IMR-90 (cell line): Measurements from ENCODE around the gene PSMG1. TPM values are rescaled to one million over a fixed set of nuclear protein-coding genes. Genes with fewer than 3 reads are reported as not detected.

Source experiments
- ATAC-seq: fragments of 200-7000 bp; cut with Tn5 transposase; 2 replicates; pipeline ENCODE4 v1.9.1; 2020; ENCODE audit warnings: low read depth, mild to moderate bottlenecking, moderate library complexity
- BruUV-seq: library from RNA; stranded (reverse); fragments of 400-500 nt; replicated peaks from 2 replicates; lab custom pipeline; 2021; lab: Mats Ljungman, UMichigan
- CTCF ChIA-PET: fragments of 300-600 bp; formaldehyde crosslinking; extraction: SDS; loops from one replicate; lab custom pipeline; 2021; ENCODE audit warnings: antibody characterized with exemption; lab: Yijun Ruan, JAX
- POLR2A ChIA-PET: fragments of 300-600 bp; sonication (Branson Sonifier 250); formaldehyde crosslinking; loops from one replicate; lab custom pipeline; 2022; ENCODE audit warnings: antibody characterized with exemption; ENCODE audit not compliant: unreplicated experiment; lab: Charles Lee
- DNase-seq: peaks from one replicate; pipeline ENCODE4 v3.0.0; 2013
- H2AFZ ChIP-seq: replicated peaks from 2 replicates; pipeline ENCODE3; 2013; ENCODE audit warnings: low read length, mild to moderate bottlenecking; ENCODE audit not compliant: poor library complexity
- H2AK5ac ChIP-seq: 2 replicates; pipeline ENCODE4 v1.6.1; 2013; ENCODE audit warnings: low read depth, low read length, inconsistent platforms
- H2AK9ac ChIP-seq: replicated peaks from 2 replicates; pipeline ENCODE3; 2013; ENCODE audit warnings: mild to moderate bottlenecking, low read depth, low read length, moderate library complexity; ENCODE audit not compliant: poor library complexity
- H2BK120ac ChIP-seq: 2 replicates; pipeline ENCODE4 v1.6.1; 2013; ENCODE audit warnings: low read depth, low read length, inconsistent platforms
- H2BK15ac ChIP-seq: 3 replicates; pipeline ENCODE4 v1.6.1; 2013; ENCODE audit warnings: low read depth, low read length, inconsistent platforms
- H2BK20ac ChIP-seq: 2 replicates; pipeline ENCODE4 v1.6.1; 2013; ENCODE audit warnings: low read depth, mild to moderate bottlenecking, inconsistent platforms, low read length, moderate library complexity
- H2BK5ac ChIP-seq: 2 replicates; pipeline ENCODE4 v1.6.1; 2013; ENCODE audit warnings: mild to moderate bottlenecking, low read depth, low read length, inconsistent platforms; ENCODE audit not compliant: poor library complexity, severe bottlenecking
- H3K14ac ChIP-seq: replicated peaks from 2 replicates; pipeline ENCODE4 v1.6.1; 2013; ENCODE audit warnings: low read depth, low read length, inconsistent platforms
- H3K18ac ChIP-seq: 2 replicates; pipeline ENCODE4 v1.6.1; 2013; ENCODE audit warnings: low read depth, low read length, control low read depth
- H3K23ac ChIP-seq: 2 replicates; pipeline ENCODE4 v1.6.1; 2013; ENCODE audit warnings: low read depth, low read length, inconsistent platforms
- H3K27ac ChIP-seq: 2 replicates; pipeline ENCODE4 v1.5.1; 2013; ENCODE audit warnings: mild to moderate bottlenecking, control low read depth, low read length; ENCODE audit not compliant: insufficient read depth
- H3K27me3 ChIP-seq: 2 replicates; pipeline ENCODE4 v1.6.1; 2013; ENCODE audit warnings: low read length; ENCODE audit not compliant: control insufficient read depth, insufficient read depth
- H3K36me3 ChIP-seq: 2 replicates; pipeline ENCODE4 v1.6.1; 2013; ENCODE audit warnings: low read length, mixed read lengths; ENCODE audit not compliant: control insufficient read depth, insufficient read depth
- H3K4ac ChIP-seq: 2 replicates; pipeline ENCODE4 v1.6.1; 2013; ENCODE audit warnings: low read depth, low read length, inconsistent platforms
- H3K4me1 ChIP-seq: 2 replicates; pipeline ENCODE4 v1.6.1; 2013; ENCODE audit warnings: low read length, mixed read lengths; ENCODE audit not compliant: control insufficient read depth, insufficient read depth
- H3K4me2 ChIP-seq: 2 replicates; pipeline ENCODE4 v1.6.1; 2013; ENCODE audit warnings: low read depth, mild to moderate bottlenecking, control low read depth, low read length, moderate library complexity
- H3K4me3 ChIP-seq: 2 replicates; pipeline ENCODE4 v1.5.1; 2013; ENCODE audit warnings: low read depth, mild to moderate bottlenecking, control low read depth, low read length, moderate library complexity; ENCODE audit not compliant: insufficient read depth
- H3K56ac ChIP-seq: 2 replicates; pipeline ENCODE4 v1.6.1; 2013; ENCODE audit warnings: low read length, inconsistent platforms; ENCODE audit not compliant: insufficient read depth; ENCODE audit errors: extremely low read depth
- H3K79me1 ChIP-seq, 2 experiments: 2 replicates each; pipeline ENCODE4 v1.6.1; 2013; ENCODE audit warnings: low read length in 2 of 2, inconsistent platforms in 1 of 2, low read depth in 1 of 2
- H3K9ac ChIP-seq: 2 replicates; pipeline ENCODE4 v1.6.1; 2013; ENCODE audit warnings: low read depth, low read length, control low read depth
- H3K9me1 ChIP-seq: 2 replicates; pipeline ENCODE4 v1.6.1; 2013; ENCODE audit warnings: low read length, inconsistent platforms; ENCODE audit not compliant: insufficient read depth
- H3K9me3 ChIP-seq: 2 replicates; pipeline ENCODE4 v1.6.1; 2013; ENCODE audit warnings: low read length; ENCODE audit not compliant: control insufficient read depth, insufficient read depth
- H4K20me1 ChIP-seq: 2 replicates; pipeline ENCODE4 v1.6.1; 2013; ENCODE audit warnings: low read length, inconsistent platforms; ENCODE audit not compliant: insufficient read depth
- H4K5ac ChIP-seq: 2 replicates; pipeline ENCODE4 v1.6.1; 2013; ENCODE audit warnings: mild to moderate bottlenecking, low read depth, low read length, control low read depth
- H4K8ac ChIP-seq, 2 experiments: 2 replicates each; pipeline ENCODE4 v1.6.1; 2013; ENCODE audit warnings: low read depth in 2 of 2, low read length in 2 of 2, control low read depth in 1 of 2, inconsistent platforms in 1 of 2
- H4K91ac ChIP-seq: 2 replicates; pipeline ENCODE4 v1.6.1; 2013; ENCODE audit warnings: low read depth, low read length, inconsistent platforms; ENCODE audit not compliant: insufficient read depth
- BHLHE40 ChIP-seq: fragments of 150-350 bp; IDR thresholded peaks from 2 replicates; pipeline ENCODE4 v1.6.1; 2016; ENCODE audit warnings: mild to moderate bottlenecking, low read depth, low read length
- CHD1 ChIP-seq: IDR thresholded peaks from 2 replicates; pipeline ENCODE4 v1.6.1; 2012; ENCODE audit warnings: low read depth, low read length, improper control_type of control experiment
- WGBS, 2 experiments: methylation state at CpG; one replicate each; pipeline versions ENCODE4 v1.1.5 to v1.1.7; 2013; ENCODE audit warnings: missing lambda C conversion rate in 2 of 2; ENCODE audit not compliant: insufficient read length in 1 of 2; ENCODE audit errors: extremely low coverage in 2 of 2; 5-methylcytosine and 5-hydroxymethylcytosine counted together
- dilution Hi-C: fragments of 300-500 bp; cut with HindIII; formaldehyde crosslinking; loops from one replicate; pipeline ENCODE4 v1.14.3; 2018; ENCODE audit warnings: low sequenced_read_pairs; ENCODE audit not compliant: unreplicated experiment
- in situ Hi-C: fragments of 300-500 bp; cut with MboI; formaldehyde crosslinking; loops from 3 replicates; pipeline ENCODE4 v1.14.3; 2019; ENCODE audit warnings: low sequenced_read_pairs, inconsistent platforms, mixed read lengths
- intact Hi-C: fragments of 100-400 bp; cut with micrococcal nuclease; formaldehyde crosslinking; loops from 2 replicates; pipeline ENCODE4 v1.10.0; 2022
- polyA plus RNA-seq, 3 experiments: library from polyadenylated mRNA; depleted of rRNA; stranded (reverse); fragments of >200 nt; gene quantifications; 2 replicates each; pipeline ENCODE4 v1.2.3, GENCODE V29; 2012; ENCODE audit warnings: low replicate concordance in 1 of 3
- total RNA-seq: library from RNA; depleted of rRNA; stranded (reverse); fragments of >200 nt; gene quantifications from 2 replicates; pipeline ENCODE4 v1.2.3, GENCODE V29; 2012

The PSMG1 gene
- total and polyA plus RNA-seq, 2 of the 4 experiments (the other 2 are of a cell fraction), result 37.8 to 45.4 TPM

- H4K20me1 ChIP-seq, result no peaks in the 10 kb centered on the region
- H3K23ac ChIP-seq, result no peak overlapping the region
- H3K27me3 ChIP-seq, result peaks cover 24% of the 10 kb centered on the region
- DNase-seq, result peak; percentile 73
- peaks cover 6% of the 10 kb centered on the region; the same call in 1 of the 2 replicates for H3K4me1 ChIP-seq
- H2AK5ac ChIP-seq, result no peak overlapping the region
- H4K91ac ChIP-seq, result no peak overlapping the region
- dilution Hi-C loops (no loop called here), intact Hi-C loops (no loop called here), in situ Hi-C loops (loop anchor here (5.0 kb wide), 1 partner anchor 619 kb away; no protein-coding TSS in a partner anchor)
- no peak overlapping the region; the same call in 1 of the 2 replicates for H3K4me2 ChIP-seq
- no peak overlapping the region for H3K27ac ChIP-seq
- H3K4me3 ChIP-seq, result no peak overlapping the region
- WGBS, 2 experiments, result 20% methylated on average over 1 of the region's 3 CpGs; no CpG with 5 or more reads in 1 of the 2 experiments
- no peak overlapping the region for H2AFZ ChIP-seq
- H3K9ac ChIP-seq, result no peak overlapping the region
- TF ChIP-seq BHLHE40 (peak; percentile 69; the same call in 1 of the 2 replicates), CHD1 (no peak)
- POLR2A ChIA-PET, result no interaction called here
- no peak overlapping the region for H4K5ac ChIP-seq
- no peak overlapping the region for H2AK9ac ChIP-seq
- H3K9me3 ChIP-seq, result peaks cover 2% of the 10 kb centered on the region
- H2BK20ac ChIP-seq, result no peak overlapping the region
- H3K14ac ChIP-seq, result no peak overlapping the region
- no peak overlapping the region for H3K56ac ChIP-seq
- no peak overlapping the region for H2BK5ac ChIP-seq
- H4K8ac ChIP-seq, result no peak overlapping the region
- no peak overlapping the region for H2BK120ac ChIP-seq
- H2BK15ac ChIP-seq, result no peak overlapping the region
- BruUV-seq, result no TSS peak
- CTCF ChIA-PET, result no interaction called here
- H3K9me1 ChIP-seq, result no peaks in the 10 kb centered on the region
- H3K79me1 ChIP-seq, result no peaks in the 10 kb centered on the region
- no peak overlapping the region for H3K18ac ChIP-seq
- H3K4ac ChIP-seq, result no peak overlapping the region
- no peaks in the 10 kb centered on the region for H3K36me3 ChIP-seq
- ATAC-seq, result no peak
Measured at GRCh38 chr21:39141502-39141901, 41.7 kb downstream of the PSMG1 start.
